Measurements from ENCODE around the gene NFIA. TPM values are rescaled to one million over a fixed set of nuclear protein-coding genes. Genes with fewer than 3 reads are reported as not detected.

Gene NFIA
- total and polyA plus RNA-seq, 2 donors (not counting 1 experiment from before 2014, with no cell fraction given): 5.4 to 11.0 TPM

- no peak overlapping the region for H3K4me3 ChIP-seq (replicated peaks in 1 of 4; ENCODE audit: control extremely low read depth in 1 of 4, insufficient read depth in 1 of 4, low read depth in 3 of 4, low read length in 4 of 4)
- H3K9me3 ChIP-seq (ENCODE audit: control insufficient read depth, insufficient read depth, low read depth, low read length): no peaks in the 10 kb centered on the region
- no peaks in the 10 kb centered on the region for H3K4me1 ChIP-seq (ENCODE audit: control insufficient read depth, extremely low read depth, insufficient read depth, low read length)
- no peak overlapping the region for H3K4me2 ChIP-seq (ENCODE audit: extremely low read depth, insufficient read depth, low read length)
- no peak overlapping the region for H3K27ac ChIP-seq (ENCODE audit: insufficient read depth, low read length)
- H4K20me1 ChIP-seq (ENCODE audit: control insufficient read depth, extremely low read depth, insufficient read depth, low read length): no peaks in the 10 kb centered on the region
- no peaks in the 10 kb centered on the region for H3K79me2 ChIP-seq (ENCODE audit: control insufficient read depth, insufficient read depth, low read length)
- no peak overlapping the region for H3K9ac ChIP-seq (ENCODE audit: insufficient read depth, low read length)
- no peaks in the 10 kb centered on the region for H3K27me3 ChIP-seq (ENCODE audit: control insufficient read depth, insufficient read depth, low read length)
- TF ChIP-seq CTCF (conservative IDR thresholded peaks at IDR 0.05 in 1 of 2, IDR thresholded peaks at IDR 0.05 in 1 of 2; ENCODE audit: low read depth in 1 of 2, low read length in 2 of 2) (no peak), EZH2 (IDR thresholded peaks at IDR 0.05; ENCODE audit: low read length, missing control alignments) (no peak)
- H3K36me3 ChIP-seq (ENCODE audit: control insufficient read depth, insufficient read depth, low read length): no peaks in the 10 kb centered on the region
- DNase-seq (ENCODE audit: low read depth in 2 of 2): no peak
- H2AFZ ChIP-seq (ENCODE audit: low read length): no peak overlapping the region
These were observed 275.2 kb downstream of the NFIA start for GRCh38 chr1:61357539-61357938.

- Histone ChIP-seq H3K27me3 (ENCODE audit: control insufficient read depth, insufficient read depth, low read length) (no peaks in the 10 kb centered on the region), H3K79me2 (ENCODE audit: control insufficient read depth, insufficient read depth, low read length) (no peaks in the 10 kb centered on the region), H3K9ac (ENCODE audit: insufficient read depth, low read length) (no peak overlapping the region), H3K4me3 (replicated peaks in 1 of 4; ENCODE audit: control extremely low read depth in 1 of 4, insufficient read depth in 1 of 4, low read depth in 3 of 4, low read length in 4 of 4) (no peak overlapping the region), H3K9me3 (ENCODE audit: control insufficient read depth, insufficient read depth, low read depth, low read length) (no peaks in the 10 kb centered on the region), H3K36me3 (ENCODE audit: control insufficient read depth, insufficient read depth, low read length) (no peaks in the 10 kb centered on the region), H4K20me1 (ENCODE audit: control insufficient read depth, extremely low read depth, insufficient read depth, low read length) (no peaks in the 10 kb centered on the region), H3K4me2 (ENCODE audit: extremely low read depth, insufficient read depth, low read length) (no peak overlapping the region), H3K27ac (ENCODE audit: insufficient read depth, low read length) (no peak overlapping the region), H2AFZ (ENCODE audit: low read length) (no peak overlapping the region), H3K4me1 (ENCODE audit: control insufficient read depth, extremely low read depth, insufficient read depth, low read length) (no peaks in the 10 kb centered on the region)
- TF ChIP-seq CTCF (conservative IDR thresholded peaks at IDR 0.05 in 1 of 2, IDR thresholded peaks at IDR 0.05 in 1 of 2; ENCODE audit: low read depth in 1 of 2, low read length in 2 of 2): no peak
- TF ChIP-seq EZH2 (IDR thresholded peaks at IDR 0.05; ENCODE audit: low read length, missing control alignments): no peak
- no peak for DNase-seq (ENCODE audit: low read depth in 2 of 2)
These were observed 276.6 kb downstream of the NFIA start for GRCh38 chr1:61358770-61359455.

- no peaks in the 10 kb centered on the region for H3K27me3 ChIP-seq (ENCODE audit: control insufficient read depth, insufficient read depth, low read length)
- TF ChIP-seq EZH2 (IDR thresholded peaks at IDR 0.05; ENCODE audit: low read length, missing control alignments) (no peak), CTCF (conservative IDR thresholded peaks at IDR 0.05 in 1 of 2, IDR thresholded peaks at IDR 0.05 in 1 of 2; ENCODE audit: low read depth in 1 of 2, low read length in 2 of 2) (no peak)
- H3K4me1 ChIP-seq (ENCODE audit: control insufficient read depth, extremely low read depth, insufficient read depth, low read length): no peaks in the 10 kb centered on the region
- DNase-seq (ENCODE audit: low read depth in 2 of 2): no peak
- H3K79me2 ChIP-seq (ENCODE audit: control insufficient read depth, insufficient read depth, low read length): no peaks in the 10 kb centered on the region
- no peaks in the 10 kb centered on the region for H3K9me3 ChIP-seq (ENCODE audit: control insufficient read depth, insufficient read depth, low read depth, low read length)
- no peaks in the 10 kb centered on the region for H4K20me1 ChIP-seq (ENCODE audit: control insufficient read depth, extremely low read depth, insufficient read depth, low read length)
- H3K4me3 ChIP-seq (replicated peaks in 1 of 4; ENCODE audit: control extremely low read depth in 1 of 4, insufficient read depth in 1 of 4, low read depth in 3 of 4, low read length in 4 of 4): no peak overlapping the region
- H2AFZ ChIP-seq (ENCODE audit: low read length): no peak overlapping the region
- H3K9ac ChIP-seq (ENCODE audit: insufficient read depth, low read length): no peak overlapping the region
- H3K4me2 ChIP-seq (ENCODE audit: extremely low read depth, insufficient read depth, low read length): no peak overlapping the region
- H3K36me3 ChIP-seq (ENCODE audit: control insufficient read depth, insufficient read depth, low read length): no peaks in the 10 kb centered on the region
- H3K27ac ChIP-seq (ENCODE audit: insufficient read depth, low read length): no peak overlapping the region
These were observed 279.6 kb downstream of the NFIA start for GRCh38 chr1:61361931-61362330.

All from fibroblast of lung (primary cell).